ENCODE data around the gene NUDT17. TPM values are rescaled to one million over a fixed set of nuclear protein-coding genes. Genes with fewer than 3 reads are reported as not detected.

NUDT17 gene
- polyA plus RNA-seq, 1 donor from 2014 or later = 5.4 TPM

- Histone ChIP-seq H3K27ac (ENCODE audit: low read length) (no peak overlapping the region), H3K9me3 (ENCODE audit: low read length) (no peaks in the 10 kb centered on the region), H3K79me2 (replicated peaks; ENCODE audit: insufficient read depth, low read length) (no peaks in the 10 kb centered on the region), H4K20me1 (ENCODE audit: insufficient read depth) (no peaks in the 10 kb centered on the region), H2AFZ (ENCODE audit: low read depth, low read length) (no peak overlapping the region), H3K36me3 (ENCODE audit: insufficient read depth, low read length) (no peaks in the 10 kb centered on the region), H3K4me2 (ENCODE audit: low read length) (no peak overlapping the region), H3F3A (ENCODE audit: insufficient read depth, low read length, poor library complexity, severe bottlenecking) (no peaks in the 10 kb centered on the region), H3K4me3 (ENCODE audit: low read length) (no peak overlapping the region), H3K9me2 (ENCODE audit: insufficient read depth, low read length) (no peaks in the 10 kb centered on the region), H3K27me3 (ENCODE audit: insufficient read depth, low read depth, low read length) (peaks cover 22% of the 10 kb centered on the region), H3K9ac (ENCODE audit: low read length) (no peak overlapping the region)
- no peak for TF ChIP-seq CTCF (IDR thresholded peaks at IDR 0.05; ENCODE audit: poor library complexity, severe bottlenecking)
- TF ChIP-seq MXI1 (conservative IDR thresholded peaks at IDR 0.05; ENCODE audit: poor library complexity, severe bottlenecking) = no peak
- no peak for TF ChIP-seq POLR2AphosphoS5 (IDR thresholded peaks at IDR 0.05)
- no peak for TF ChIP-seq EP300 (conservative IDR thresholded peaks at IDR 0.05; ENCODE audit: poor library complexity, severe bottlenecking)
- no peak for TF ChIP-seq EZH2 (IDR thresholded peaks at IDR 0.05; ENCODE audit: borderline replicate concordance, insufficient read depth, low read length, poor library complexity, severe bottlenecking)
- no peak for TF ChIP-seq TAF1 (IDR thresholded peaks at IDR 0.05; ENCODE audit: low read depth)
- TF ChIP-seq RAD21 (conservative IDR thresholded peaks at IDR 0.05) = no peak
- TF ChIP-seq REST (IDR thresholded peaks at IDR 0.05; ENCODE audit: borderline replicate concordance) = no peak
- no peak for TF ChIP-seq SMC3 (conservative IDR thresholded peaks at IDR 0.05; ENCODE audit: poor library complexity)
Observed at GRCh38 chr1:145886816-145887215, 41.4 kb downstream of the NUDT17 start.

- Histone ChIP-seq H3K9me3 (ENCODE audit: low read length) (no peaks in the 10 kb centered on the region), H3K4me3 (ENCODE audit: low read length) (no peak overlapping the region), H3K4me2 (ENCODE audit: low read length) (no peak overlapping the region), H3K79me2 (replicated peaks; ENCODE audit: insufficient read depth, low read length) (no peaks in the 10 kb centered on the region), H2AFZ (ENCODE audit: low read depth, low read length) (no peak overlapping the region), H4K20me1 (ENCODE audit: insufficient read depth) (no peaks in the 10 kb centered on the region), H3K27ac (ENCODE audit: low read length) (no peak overlapping the region), H3K36me3 (ENCODE audit: insufficient read depth, low read length) (no peaks in the 10 kb centered on the region), H3K27me3 (ENCODE audit: insufficient read depth, low read depth, low read length) (peaks cover 22% of the 10 kb centered on the region), H3K9me2 (ENCODE audit: insufficient read depth, low read length) (no peaks in the 10 kb centered on the region), H3F3A (ENCODE audit: insufficient read depth, low read length, poor library complexity, severe bottlenecking) (no peaks in the 10 kb centered on the region), H3K9ac (ENCODE audit: low read length) (no peak overlapping the region)
- no peak for TF ChIP-seq POLR2AphosphoS5 (IDR thresholded peaks at IDR 0.05)
- TF ChIP-seq EZH2 (IDR thresholded peaks at IDR 0.05; ENCODE audit: borderline replicate concordance, insufficient read depth, low read length, poor library complexity, severe bottlenecking) = no peak
- no peak for TF ChIP-seq RAD21 (conservative IDR thresholded peaks at IDR 0.05)
- no peak for TF ChIP-seq SMC3 (conservative IDR thresholded peaks at IDR 0.05; ENCODE audit: poor library complexity)
- no peak for TF ChIP-seq EP300 (conservative IDR thresholded peaks at IDR 0.05; ENCODE audit: poor library complexity, severe bottlenecking)
Observed at GRCh38 chr1:145887631-145888030, 42.2 kb downstream of the NUDT17 start.

Data from neural cell (in vitro differentiated cells).